SK-N-MC (cell line): ENCODE data around the gene NR2C2.

ENCODE experiments used
- EZH2 ChIP-seq: fragments of 200-600 bp; sonication (generic); IDR thresholded peaks from one replicate; pipeline ENCODE4 v1.6.1; 2017; ENCODE audit warnings: antibody characterized with exemption
- FOXP2 ChIP-seq: optimal IDR thresholded peaks from 2 replicates; pipeline ENCODE3; 2011; ENCODE audit warnings: mild to moderate bottlenecking, moderate library complexity; ENCODE audit not compliant: insufficient read depth; ENCODE audit errors: extremely low read length, control extremely low read depth
- POLR2AphosphoS5 ChIP-seq: IDR thresholded peaks from 2 replicates; pipeline ENCODE4 v1.6.1; 2012; ENCODE audit warnings: mild to moderate bottlenecking, low read depth, low read length, borderline replicate concordance

- TF ChIP-seq POLR2AphosphoS5 (no peak), EZH2 (no peak), FOXP2 (no peak)
Measured at GRCh38 chr3:14913071-14913925, 34.1 kb upstream of the NR2C2 start.
